ENCODE results near the gene PTPRZ1. TPM values are rescaled to one million over a fixed set of nuclear protein-coding genes. Genes with fewer than 3 reads are reported as not detected.

PTPRZ1 gene
- total RNA-seq, 2 donors from 2014 or later = 2.6 to 3.0 TPM

DNA sequence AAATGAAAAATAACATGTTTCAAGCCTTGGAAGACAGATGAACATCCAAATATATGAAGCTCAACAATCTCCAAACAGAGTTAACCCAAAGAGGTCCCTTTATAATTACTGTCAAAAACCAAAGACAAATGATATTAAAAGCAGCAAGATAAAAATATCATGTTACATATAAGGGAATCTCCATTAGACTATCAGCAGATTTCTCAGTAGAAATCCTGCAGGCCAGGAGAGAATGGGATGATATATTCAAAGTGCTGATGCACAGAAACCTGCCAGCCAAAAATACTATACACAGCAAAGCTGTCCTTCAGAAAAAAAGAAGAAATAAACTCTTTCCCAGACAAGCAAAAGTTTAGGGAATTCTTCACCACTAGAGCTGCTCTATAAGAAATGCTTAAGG, 230.1 kb downstream of the PTPRZ1 start:
- H3K4me3 ChIP-seq = no peak overlapping the region
- H3K27me3 ChIP-seq = no peaks in the 10 kb centered on the region
- H3K27ac ChIP-seq = no peak overlapping the region
- TF ChIP-seq, protein P1, sequence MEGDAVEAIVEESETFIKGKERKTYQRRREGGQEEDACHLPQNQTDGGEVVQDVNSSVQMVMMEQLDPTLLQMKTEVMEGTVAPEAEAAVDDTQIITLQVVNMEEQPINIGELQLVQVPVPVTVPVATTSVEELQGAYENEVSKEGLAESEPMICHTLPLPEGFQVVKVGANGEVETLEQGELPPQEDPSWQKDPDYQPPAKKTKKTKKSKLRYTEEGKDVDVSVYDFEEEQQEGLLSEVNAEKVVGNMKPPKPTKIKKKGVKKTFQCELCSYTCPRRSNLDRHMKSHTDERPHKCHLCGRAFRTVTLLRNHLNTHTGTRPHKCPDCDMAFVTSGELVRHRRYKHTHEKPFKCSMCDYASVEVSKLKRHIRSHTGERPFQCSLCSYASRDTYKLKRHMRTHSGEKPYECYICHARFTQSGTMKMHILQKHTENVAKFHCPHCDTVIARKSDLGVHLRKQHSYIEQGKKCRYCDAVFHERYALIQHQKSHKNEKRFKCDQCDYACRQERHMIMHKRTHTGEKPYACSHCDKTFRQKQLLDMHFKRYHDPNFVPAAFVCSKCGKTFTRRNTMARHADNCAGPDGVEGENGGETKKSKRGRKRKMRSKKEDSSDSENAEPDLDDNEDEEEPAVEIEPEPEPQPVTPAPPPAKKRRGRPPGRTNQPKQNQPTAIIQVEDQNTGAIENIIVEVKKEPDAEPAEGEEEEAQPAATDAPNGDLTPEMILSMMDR (IDR thresholded peaks at IDR 0.05) = no peak
- peaks cover 0 to 40% of the 10 kb centered on the region in 2 donors for H3K9me3 ChIP-seq
- H3K4me1 ChIP-seq = no peaks in the 10 kb centered on the region
- peaks cover 20% of the 10 kb centered on the region for H3K36me3 ChIP-seq
- no peak for DNase-seq (ENCODE audit: low spot score)

Data from right atrium auricular region (tissue), 2 donors.